SK-N-SH treated with all-trans-retinoic acid at 6 μM for 48 hours (cell line): Measurements from ENCODE around the gene EPB41.

ENCODE experiments used
- ZFP3 ChIP-seq: fragments of 250-450 bp; sonication (Bioruptor Pico); IDR thresholded peaks from 2 replicates; pipeline ENCODE4 v1.5.0; 2020; ENCODE audit warnings: mild to moderate bottlenecking, moderate library complexity
- ZFP30 ChIP-seq: fragments of 450-650 bp; formaldehyde crosslinking; IDR thresholded peaks from 2 replicates; pipeline ENCODE4 v1.5.0; 2022; ENCODE audit warnings: mild to moderate bottlenecking, moderate library complexity
- TF ChIP-seq, protein P1 (sequence below): fragments of 250-450 bp; sonication (Bioruptor Pico); IDR thresholded peaks from 2 replicates; pipeline ENCODE4 v1.5.1; 2021; ENCODE audit warnings: mild to moderate bottlenecking, moderate library complexity

DNA sequence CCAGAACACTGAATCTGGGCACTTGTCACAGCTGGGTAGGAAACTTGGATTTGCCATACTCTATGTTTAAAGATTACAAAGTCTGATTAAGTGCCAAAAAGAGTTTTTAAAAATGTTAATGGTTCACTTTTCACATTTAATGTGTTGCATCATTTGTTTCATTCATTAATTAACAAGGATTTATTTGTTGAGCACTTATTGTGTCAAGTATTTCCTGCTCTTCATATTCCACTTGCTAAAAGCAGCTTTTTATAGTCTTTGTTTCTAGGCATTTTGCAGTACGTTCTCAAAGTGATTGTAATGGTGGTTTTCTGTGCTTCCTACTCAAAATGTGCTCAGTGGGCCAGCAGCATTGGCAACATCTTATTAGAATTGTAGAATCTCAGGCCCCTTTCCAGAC, 68.7 kb downstream of the EPB41 start:
- TF ChIP-seq ZFP30 (CRISPR knock-in tag) (peak; percentile 95), ZFP3 (CRISPR knock-in tag) (no peak)
- TF ChIP-seq, protein P1, sequence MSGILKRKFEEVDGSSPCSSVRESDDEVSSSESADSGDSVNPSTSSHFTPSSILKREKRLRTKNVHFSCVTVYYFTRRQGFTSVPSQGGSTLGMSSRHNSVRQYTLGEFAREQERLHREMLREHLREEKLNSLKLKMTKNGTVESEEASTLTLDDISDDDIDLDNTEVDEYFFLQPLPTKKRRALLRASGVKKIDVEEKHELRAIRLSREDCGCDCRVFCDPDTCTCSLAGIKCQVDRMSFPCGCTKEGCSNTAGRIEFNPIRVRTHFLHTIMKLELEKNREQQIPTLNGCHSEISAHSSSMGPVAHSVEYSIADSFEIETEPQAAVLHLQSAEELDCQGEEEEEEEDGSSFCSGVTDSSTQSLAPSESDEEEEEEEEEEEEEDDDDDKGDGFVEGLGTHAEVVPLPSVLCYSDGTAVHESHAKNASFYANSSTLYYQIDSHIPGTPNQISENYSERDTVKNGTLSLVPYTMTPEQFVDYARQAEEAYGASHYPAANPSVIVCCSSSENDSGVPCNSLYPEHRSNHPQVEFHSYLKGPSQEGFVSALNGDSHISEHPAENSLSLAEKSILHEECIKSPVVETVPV (CRISPR knock-in tag) = no peak
